ENCODE measurements around the gene BCKDHB.

Gene BCKDHB

DNA sequence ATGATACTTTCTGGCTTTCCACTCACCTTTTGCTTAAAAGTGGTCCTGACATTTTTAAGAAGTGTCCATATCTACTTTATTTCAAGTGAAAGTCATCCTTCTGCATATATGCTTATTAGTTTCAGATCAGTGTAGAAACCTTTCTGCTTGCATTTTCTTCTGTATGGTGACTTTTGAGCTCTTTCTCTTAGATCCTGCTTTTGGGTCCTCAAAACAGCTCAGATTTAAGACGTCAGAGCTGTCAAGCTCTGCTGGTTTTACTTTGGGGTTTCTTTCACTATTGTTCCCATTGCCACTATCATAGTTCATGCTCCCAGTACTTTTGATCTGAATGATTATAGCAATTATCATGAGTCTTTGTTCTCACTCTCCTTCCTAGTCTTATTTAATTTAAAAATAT, 41.7 kb downstream of the BCKDHB start:
- DNase-seq (ENCODE audit: low read depth), result no peak
- H3K4me3 ChIP-seq (ENCODE audit: low read length), result no peak overlapping the region
- TF ChIP-seq, protein P1, sequence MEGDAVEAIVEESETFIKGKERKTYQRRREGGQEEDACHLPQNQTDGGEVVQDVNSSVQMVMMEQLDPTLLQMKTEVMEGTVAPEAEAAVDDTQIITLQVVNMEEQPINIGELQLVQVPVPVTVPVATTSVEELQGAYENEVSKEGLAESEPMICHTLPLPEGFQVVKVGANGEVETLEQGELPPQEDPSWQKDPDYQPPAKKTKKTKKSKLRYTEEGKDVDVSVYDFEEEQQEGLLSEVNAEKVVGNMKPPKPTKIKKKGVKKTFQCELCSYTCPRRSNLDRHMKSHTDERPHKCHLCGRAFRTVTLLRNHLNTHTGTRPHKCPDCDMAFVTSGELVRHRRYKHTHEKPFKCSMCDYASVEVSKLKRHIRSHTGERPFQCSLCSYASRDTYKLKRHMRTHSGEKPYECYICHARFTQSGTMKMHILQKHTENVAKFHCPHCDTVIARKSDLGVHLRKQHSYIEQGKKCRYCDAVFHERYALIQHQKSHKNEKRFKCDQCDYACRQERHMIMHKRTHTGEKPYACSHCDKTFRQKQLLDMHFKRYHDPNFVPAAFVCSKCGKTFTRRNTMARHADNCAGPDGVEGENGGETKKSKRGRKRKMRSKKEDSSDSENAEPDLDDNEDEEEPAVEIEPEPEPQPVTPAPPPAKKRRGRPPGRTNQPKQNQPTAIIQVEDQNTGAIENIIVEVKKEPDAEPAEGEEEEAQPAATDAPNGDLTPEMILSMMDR (conservative IDR thresholded peaks at IDR 0.05; ENCODE audit: low read length), result no peak

DNA sequence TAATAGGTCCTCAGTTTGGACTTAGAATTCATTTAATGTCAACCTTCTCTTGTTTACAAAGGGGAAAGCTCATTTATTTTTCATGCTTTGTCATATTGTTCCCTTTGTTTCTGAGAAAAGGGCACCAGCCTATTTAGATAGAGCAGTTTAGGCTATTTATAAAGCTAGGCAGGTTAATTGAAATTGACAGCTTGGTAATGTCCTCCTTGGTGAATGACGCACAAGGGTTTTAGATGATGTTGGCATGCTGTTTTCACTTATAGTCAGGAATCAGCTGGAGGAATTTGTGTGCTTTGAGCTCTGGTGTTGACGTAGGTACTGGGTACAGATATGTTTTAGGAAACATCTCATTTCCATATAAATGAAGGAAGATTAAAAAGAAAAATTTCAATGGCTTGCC, 45.2 kb downstream of the BCKDHB start:
- no peak for DNase-seq (ENCODE audit: low read depth)
- no peak overlapping the region for H3K4me3 ChIP-seq (ENCODE audit: low read length)
- TF ChIP-seq, protein P1 (conservative IDR thresholded peaks at IDR 0.05; ENCODE audit: low read length), result no peak

DNA sequence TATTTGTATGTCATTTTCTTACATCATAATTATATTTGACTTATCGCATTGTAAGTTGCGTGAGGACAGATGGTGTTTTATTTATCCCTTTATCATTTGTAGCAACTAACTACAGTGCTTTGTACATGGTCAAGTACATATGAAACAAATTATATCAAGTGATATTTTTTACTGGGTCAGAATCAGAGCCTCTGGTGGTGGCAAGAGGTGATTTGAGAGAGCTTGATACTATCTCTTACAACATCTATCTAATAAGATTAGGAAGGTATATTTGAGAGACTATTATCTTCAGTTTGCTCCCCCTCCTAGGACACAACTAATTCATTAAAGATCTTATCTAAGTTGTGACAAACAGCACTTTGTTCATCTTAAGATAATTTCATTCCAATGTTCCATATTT, 47.7 kb downstream of the BCKDHB start:
- TF ChIP-seq, protein P1 (conservative IDR thresholded peaks at IDR 0.05; ENCODE audit: low read length), result no peak
- H3K4me3 ChIP-seq (ENCODE audit: low read length), result no peak overlapping the region
- DNase-seq (ENCODE audit: low read depth), result no peak

DNA sequence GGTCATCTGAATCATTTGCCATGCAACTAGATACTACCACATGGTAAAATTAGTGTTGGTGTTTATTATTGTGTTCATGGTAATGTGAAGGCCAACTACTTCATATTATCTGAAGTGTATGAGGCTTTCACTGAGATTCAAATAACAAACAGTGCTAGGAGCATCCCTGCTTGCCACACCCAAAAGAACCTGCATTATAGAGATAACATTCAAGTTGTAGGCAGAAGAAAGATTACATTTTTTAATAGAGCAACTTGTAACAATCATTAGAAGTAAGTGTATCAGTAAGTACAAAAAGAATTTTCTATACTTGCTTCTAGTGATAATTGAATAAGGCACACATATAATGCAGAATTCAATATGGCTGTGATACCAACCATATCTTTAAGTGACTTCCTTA, 49.8 kb downstream of the BCKDHB start:
- H3K4me3 ChIP-seq (ENCODE audit: low read length), result no peak overlapping the region
- no peak for DNase-seq (ENCODE audit: low read depth)
- TF ChIP-seq, protein P1 (conservative IDR thresholded peaks at IDR 0.05; ENCODE audit: low read length), result no peak

DNA sequence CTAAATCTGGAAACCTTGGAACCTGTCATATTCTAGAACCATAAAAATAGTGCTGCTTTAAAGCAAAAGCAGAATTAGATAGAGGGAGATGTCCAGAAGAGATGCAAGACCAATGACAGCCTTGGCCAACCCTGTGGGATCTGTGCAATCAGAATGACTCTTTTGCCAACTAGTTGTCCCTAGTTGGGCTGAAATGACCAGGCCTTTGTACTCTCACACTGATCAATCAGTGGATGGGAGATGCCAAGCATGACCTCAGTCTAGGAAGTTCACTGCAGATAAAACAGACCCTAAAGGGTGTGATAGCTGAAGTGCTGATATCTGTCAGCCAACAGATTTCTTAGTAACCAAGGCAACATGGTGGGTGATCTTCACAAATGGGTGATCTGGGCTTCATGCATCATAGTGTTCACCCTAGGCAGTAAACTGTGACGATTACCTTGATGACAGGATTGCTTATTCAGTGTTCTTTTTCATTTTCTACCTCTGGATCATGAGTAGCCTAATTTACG, 52.1 kb downstream of the BCKDHB start:
- no peak for DNase-seq (ENCODE audit: low read depth)
- no peak overlapping the region for H3K4me3 ChIP-seq (ENCODE audit: low read length)
- TF ChIP-seq, protein P1 (conservative IDR thresholded peaks at IDR 0.05; ENCODE audit: low read length), result no peak

DNA sequence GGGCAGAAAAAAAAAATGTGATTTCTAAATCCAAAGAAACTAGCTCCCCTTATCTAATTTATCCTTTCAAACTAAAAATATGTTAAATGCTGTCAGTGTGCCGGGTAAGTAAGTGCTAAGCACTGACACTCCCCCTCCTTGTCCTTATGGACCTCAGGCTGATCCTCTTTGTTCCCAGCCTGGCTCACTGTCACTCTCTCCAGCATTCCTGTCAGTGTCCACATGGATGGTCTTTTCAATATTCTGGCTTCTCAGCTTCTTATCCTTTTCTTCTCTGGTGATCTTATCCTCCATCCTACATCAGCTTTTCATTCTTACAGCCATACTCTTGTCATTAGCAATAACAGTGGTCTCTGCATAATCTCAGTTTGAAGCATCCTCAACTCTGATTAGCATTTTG, 55.0 kb downstream of the BCKDHB start:
- H3K4me3 ChIP-seq (ENCODE audit: low read length), result no peak overlapping the region
- TF ChIP-seq, protein P1 (conservative IDR thresholded peaks at IDR 0.05; ENCODE audit: low read length), result no peak
- DNase-seq (ENCODE audit: low read depth), result no peak

DNA sequence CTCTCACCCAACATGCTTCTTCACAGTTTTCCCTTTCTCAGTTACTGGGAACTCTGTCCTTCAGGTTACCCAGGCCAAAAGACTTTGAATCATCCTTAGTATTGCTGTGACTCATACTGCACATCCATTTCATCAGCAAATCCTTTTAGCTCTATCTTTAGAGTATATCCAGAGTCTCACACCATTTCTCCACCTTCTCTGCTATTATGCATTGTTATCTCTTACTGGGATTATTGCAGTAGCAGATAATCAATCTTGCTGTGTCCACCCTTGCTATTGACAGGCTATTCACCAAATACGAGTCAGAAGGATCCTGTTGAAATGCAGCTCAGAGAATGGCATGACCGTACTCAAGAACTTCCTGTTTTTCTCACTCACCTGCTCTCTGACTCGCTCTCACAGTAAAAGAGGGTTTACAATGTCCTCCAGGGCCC, 57.3 kb downstream of the BCKDHB start:
- H3K4me3 ChIP-seq (ENCODE audit: low read length), result no peak overlapping the region
- TF ChIP-seq, protein P1 (conservative IDR thresholded peaks at IDR 0.05; ENCODE audit: low read length), result no peak
- DNase-seq (ENCODE audit: low read depth), result peak; percentile 82
